GM21723 (cell line): ENCODE data around the gene TMEM120B.

Source experiments
- ATAC-seq: cut with Tn5 transposase; IDR thresholded peaks from one replicate; pipeline ENCODE4 v1.9.1; 2021; ENCODE audit warnings: mild to moderate bottlenecking, moderate library complexity; ENCODE audit not compliant: unreplicated experiment

The TMEM120B gene

DNA sequence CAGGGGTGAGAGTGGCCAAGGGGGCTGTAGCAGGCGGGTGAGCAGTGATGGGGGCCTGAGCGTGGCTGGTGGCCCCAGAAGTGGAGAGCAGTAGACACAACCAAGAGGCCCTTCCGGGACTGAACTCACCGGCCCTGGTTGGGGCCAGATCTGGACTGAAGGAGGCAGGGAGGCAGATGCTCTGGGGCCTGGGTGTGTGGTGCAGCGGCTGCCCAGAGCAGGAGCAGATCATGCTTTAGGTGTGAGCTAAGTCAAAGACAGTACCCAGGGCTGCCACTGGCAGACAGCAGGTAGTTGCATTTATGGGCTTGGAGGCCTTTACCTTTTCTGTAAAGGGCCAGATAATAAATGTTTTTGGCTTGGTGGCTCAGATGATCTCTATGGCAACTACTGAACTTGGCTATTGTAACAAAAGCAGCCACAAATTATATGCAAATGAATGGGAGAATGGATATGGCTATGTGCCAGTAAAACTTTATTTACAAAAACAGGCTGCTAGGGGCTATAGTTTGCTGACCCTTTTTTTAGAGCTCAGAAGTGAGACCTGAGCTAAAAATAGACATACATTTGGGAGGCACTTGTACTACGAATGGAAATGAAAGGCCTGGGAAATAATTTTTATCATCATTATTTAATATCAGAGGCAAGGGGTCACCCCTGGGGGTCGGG is 116.8 kb downstream of the TMEM120B start:
- ATAC-seq, result no peak

DNA sequence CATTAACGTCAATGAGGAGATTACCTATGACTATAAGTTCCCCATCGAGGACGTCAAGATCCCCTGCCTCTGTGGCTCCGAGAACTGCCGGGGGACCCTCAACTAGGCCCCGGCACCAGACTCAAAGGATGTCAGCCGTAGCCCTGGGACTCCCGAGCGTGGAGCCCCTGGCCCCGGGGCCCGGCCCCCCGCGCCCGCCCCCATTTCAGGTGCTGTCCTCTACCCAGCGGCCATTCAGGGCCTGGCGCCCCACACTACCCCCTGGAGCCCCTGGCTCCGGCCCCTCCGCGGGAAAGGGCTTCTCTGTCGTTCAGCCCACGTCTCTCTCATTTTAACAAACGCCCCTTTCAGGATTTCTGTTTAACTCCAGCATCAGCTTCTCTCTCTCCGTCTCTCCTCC is 117.6 kb downstream of the TMEM120B start:
- ATAC-seq, result no peak

DNA sequence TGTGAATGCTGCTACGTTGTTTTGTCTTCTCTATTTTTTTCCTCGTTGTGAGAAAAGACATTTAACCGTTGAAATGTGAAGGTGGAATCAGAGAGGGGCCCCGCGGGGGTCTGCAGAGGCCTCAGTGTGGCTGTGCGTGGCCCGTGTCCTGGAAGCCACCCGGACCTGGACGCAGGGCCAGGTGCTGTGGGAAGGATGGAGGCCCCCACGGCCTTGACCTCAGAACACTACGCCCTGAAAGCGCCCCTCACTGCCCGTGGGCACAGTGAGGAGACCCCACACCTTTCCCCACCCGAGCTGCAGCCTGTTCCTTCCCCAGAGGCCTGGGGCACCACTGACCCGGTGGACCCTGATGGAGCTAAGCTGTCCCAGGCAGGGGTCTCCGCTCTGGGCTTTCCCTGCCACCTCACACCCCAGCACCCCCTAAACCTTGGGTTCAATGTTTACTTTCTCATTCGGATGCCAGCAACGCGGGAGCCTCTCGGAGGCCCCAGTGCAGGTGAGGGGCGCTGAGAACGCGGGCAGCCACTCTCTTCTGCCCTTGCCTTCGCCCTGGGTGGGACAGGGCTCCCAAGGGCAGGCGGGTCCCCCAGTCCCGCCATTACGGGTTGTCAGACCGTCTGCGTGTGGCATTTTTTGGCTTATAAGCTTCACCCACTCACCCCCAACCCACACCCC is 118.2 kb downstream of the TMEM120B start:
- no peak for ATAC-seq
